Measurements from ENCODE around the gene HSFX2.
"Not testable (repeated sequence)": the region's sequence is repeated elsewhere in the genome, so short reads cannot be mapped to it uniquely, and the experiment has no call there.

HSFX2 gene

GRCh38 chrX:149546962-149547361 lies 48.2 kb downstream of the HSFX2 start:
- not testable (repeated sequence) for DNase-seq (ENCODE audit: extremely low read depth, insufficient read length); H3K27me3 ChIP-seq (replicated peaks; ENCODE audit: control insufficient read depth, insufficient read depth, low read length); H3K36me3 ChIP-seq (ENCODE audit: control insufficient read depth, insufficient read depth, low read length); H3K4me3 ChIP-seq (replicated peaks; ENCODE audit: low read depth, low read length)

- H3K36me3 ChIP-seq (ENCODE audit: control insufficient read depth, insufficient read depth, low read length); H3K4me3 ChIP-seq (replicated peaks; ENCODE audit: low read depth, low read length); DNase-seq (ENCODE audit: extremely low read depth, insufficient read length); H3K27me3 ChIP-seq (replicated peaks; ENCODE audit: control insufficient read depth, insufficient read depth, low read length): not testable (repeated sequence)
Observed at GRCh38 chrX:149545545-149546543, 49.3 kb downstream of the HSFX2 start.

All from GM06990 (cell line).